Ectodermal cell (in vitro differentiated cells): Measurements from ENCODE around the gene SF3A1.

Source experiments
- H3K27ac ChIP-seq: 2 replicates; pipeline ENCODE4 v1.7.0; 2013; ENCODE audit warnings: mild to moderate bottlenecking, low read depth, low read length; ENCODE audit not compliant: insufficient read depth, poor library complexity, severe bottlenecking
- H3K27me3 ChIP-seq: 2 replicates; pipeline ENCODE4 v1.7.0; 2013; ENCODE audit warnings: mild to moderate bottlenecking, low read length; ENCODE audit not compliant: insufficient read depth, control insufficient read depth, poor library complexity, severe bottlenecking
- H3K36me3 ChIP-seq: one replicate; pipeline ENCODE4 v1.7.0; 2013; ENCODE audit warnings: low read length; ENCODE audit not compliant: control insufficient read depth, insufficient read depth
- H3K4me1 ChIP-seq: one replicate; pipeline ENCODE4 v1.7.0; 2013; ENCODE audit warnings: low read length; ENCODE audit not compliant: control insufficient read depth, insufficient read depth
- H3K4me3 ChIP-seq: 2 replicates; pipeline ENCODE4 v1.7.0; 2013; ENCODE audit warnings: low read depth, low read length, control low read depth; ENCODE audit not compliant: insufficient read depth
- H3K9me3 ChIP-seq: 2 replicates; pipeline ENCODE4 v1.7.0; 2013; ENCODE audit warnings: mild to moderate bottlenecking, low read length, moderate library complexity; ENCODE audit not compliant: control insufficient read depth
- WGBS, 2 experiments: methylation state at CpG; one replicate each; pipeline ENCODE4 v1.1.7; 2013; ENCODE audit warnings: missing lambda C conversion rate in 2 of 2; 5-methylcytosine and 5-hydroxymethylcytosine counted together

SF3A1 gene

GRCh38 chr22:30313527-30314363, 42.9 kb downstream of the SF3A1 start:
- H3K36me3 ChIP-seq = no peaks in the 10 kb centered on the region
- H3K27me3 ChIP-seq = no peaks in the 10 kb centered on the region
- H3K4me1 ChIP-seq = peaks cover 6% of the 10 kb centered on the region
- H3K9me3 ChIP-seq = no peaks in the 10 kb centered on the region
- WGBS, 2 experiments = 90 to 93% methylated on average over 5 of the region's 8 CpGs
- no peak overlapping the region for H3K27ac ChIP-seq
- H3K4me3 ChIP-seq = no peak overlapping the region

GRCh38 chr22:30312053-30312452, 44.6 kb downstream of the SF3A1 start:
- no peak overlapping the region for H3K4me3 ChIP-seq
- no peak overlapping the region for H3K27ac ChIP-seq
- no peaks in the 10 kb centered on the region for H3K27me3 ChIP-seq
- no peaks in the 10 kb centered on the region for H3K36me3 ChIP-seq
- no peaks in the 10 kb centered on the region for H3K9me3 ChIP-seq
- WGBS, 2 experiments = 84 to 90% methylated on average over 6 of the region's 6 CpGs
- peaks cover 6% of the 10 kb centered on the region for H3K4me1 ChIP-seq

- H3K4me1 ChIP-seq = peaks cover 6% of the 10 kb centered on the region
- no peaks in the 10 kb centered on the region for H3K27me3 ChIP-seq
- H3K9me3 ChIP-seq = no peaks in the 10 kb centered on the region
- 79 to 83% methylated on average over 7 to 8 of the region's 8 CpGs for WGBS, 2 experiments
- no peak overlapping the region for H3K27ac ChIP-seq
- H3K36me3 ChIP-seq = no peaks in the 10 kb centered on the region
- H3K4me3 ChIP-seq = no peak overlapping the region
Measured at GRCh38 chr22:30310881-30311771, 45.6 kb downstream of the SF3A1 start.

GRCh38 chr22:30309951-30310741, 46.5 kb downstream of the SF3A1 start:
- H3K9me3 ChIP-seq = no peaks in the 10 kb centered on the region
- H3K4me3 ChIP-seq = no peak overlapping the region
- H3K36me3 ChIP-seq = no peaks in the 10 kb centered on the region
- H3K27me3 ChIP-seq = no peaks in the 10 kb centered on the region
- 94 to 97% methylated on average over 7 of the region's 7 CpGs for WGBS, 2 experiments
- H3K4me1 ChIP-seq = peaks cover 6% of the 10 kb centered on the region
- H3K27ac ChIP-seq = no peak overlapping the region

GRCh38 chr22:30308518-30309230, 48.0 kb downstream of the SF3A1 start:
- no peak overlapping the region for H3K27ac ChIP-seq
- 89 to 91% methylated on average over 5 of the region's 5 CpGs for WGBS, 2 experiments
- peaks cover 6% of the 10 kb centered on the region for H3K4me1 ChIP-seq
- H3K4me3 ChIP-seq = no peak overlapping the region
- H3K27me3 ChIP-seq = no peaks in the 10 kb centered on the region
- H3K36me3 ChIP-seq = no peaks in the 10 kb centered on the region
- H3K9me3 ChIP-seq = no peaks in the 10 kb centered on the region

- H3K36me3 ChIP-seq = no peaks in the 10 kb centered on the region
- H3K9me3 ChIP-seq = no peaks in the 10 kb centered on the region
- peaks cover 6% of the 10 kb centered on the region for H3K4me1 ChIP-seq
- WGBS, 2 experiments = 88 to 92% methylated on average over 2 of the region's 2 CpGs
- H3K4me3 ChIP-seq = no peak overlapping the region
- H3K27ac ChIP-seq = no peak overlapping the region
- H3K27me3 ChIP-seq = no peaks in the 10 kb centered on the region
Measured at GRCh38 chr22:30308093-30308492, 48.6 kb downstream of the SF3A1 start.

- WGBS, 2 experiments = 90 to 97% methylated on average over 4 of the region's 4 CpGs
- Histone ChIP-seq H3K36me3 (no peaks in the 10 kb centered on the region), H3K4me1 (peaks cover 6% of the 10 kb centered on the region), H3K27ac (no peak overlapping the region), H3K4me3 (no peak overlapping the region), H3K9me3 (no peaks in the 10 kb centered on the region), H3K27me3 (no peaks in the 10 kb centered on the region)
Measured at GRCh38 chr22:30307041-30307574, 49.6 kb downstream of the SF3A1 start.

GRCh38 chr22:30306627-30307011, 50.1 kb downstream of the SF3A1 start:
- no peaks in the 10 kb centered on the region for H3K27me3 ChIP-seq
- H3K9me3 ChIP-seq = no peaks in the 10 kb centered on the region
- 92 to 100% methylated on average over 1 of the region's 1 CpG for WGBS, 2 experiments
- H3K4me3 ChIP-seq = no peak overlapping the region
- H3K36me3 ChIP-seq = no peaks in the 10 kb centered on the region
- peaks cover 6% of the 10 kb centered on the region for H3K4me1 ChIP-seq
- no peak overlapping the region for H3K27ac ChIP-seq

GRCh38 chr22:30305906-30306626, 50.6 kb downstream of the SF3A1 start:
- 86 to 88% methylated on average over 3 of the region's 3 CpGs for WGBS, 2 experiments
- Histone ChIP-seq H3K9me3 (no peaks in the 10 kb centered on the region), H3K27me3 (no peaks in the 10 kb centered on the region), H3K27ac (no peak overlapping the region), H3K36me3 (no peaks in the 10 kb centered on the region), H3K4me3 (no peak overlapping the region), H3K4me1 (peaks cover 6% of the 10 kb centered on the region)
